ENCODE results near the gene ANKH.

GRCh38 chr5:14724633-14725032, 146.9 kb downstream of the ANKH start:
- TF ChIP-seq FOXK1 (CRISPR knock-in tag; IDR thresholded peaks at IDR 0.05; ENCODE audit: borderline replicate concordance, low read depth) = no peak
- TF ChIP-seq UBTF (CRISPR knock-in tag; IDR thresholded peaks at IDR 0.05) = no peak
- TF ChIP-seq POLR2AphosphoS5 (IDR thresholded peaks at IDR 0.05; ENCODE audit: low read depth, low read length) = no peak
- no peak for TF ChIP-seq ZBTB1 (CRISPR knock-in tag; IDR thresholded peaks at IDR 0.05; ENCODE audit: borderline replicate concordance)
- TF ChIP-seq CBX1 (IDR thresholded peaks at IDR 0.05; ENCODE audit: low read depth) = no peak
- no peak for TF ChIP-seq SMAD9 (CRISPR knock-in tag; IDR thresholded peaks at IDR 0.05)
